LNCAP (cell line): ENCODE measurements around the gene NINJ1.

Source experiments
- TF ChIP-seq, protein P1 (sequence below): fragments of 450-650 bp; IDR thresholded peaks from 2 replicates; pipeline ENCODE4 v1.5.1; 2017; ENCODE audit warnings: mild to moderate bottlenecking

The NINJ1 gene

DNA sequence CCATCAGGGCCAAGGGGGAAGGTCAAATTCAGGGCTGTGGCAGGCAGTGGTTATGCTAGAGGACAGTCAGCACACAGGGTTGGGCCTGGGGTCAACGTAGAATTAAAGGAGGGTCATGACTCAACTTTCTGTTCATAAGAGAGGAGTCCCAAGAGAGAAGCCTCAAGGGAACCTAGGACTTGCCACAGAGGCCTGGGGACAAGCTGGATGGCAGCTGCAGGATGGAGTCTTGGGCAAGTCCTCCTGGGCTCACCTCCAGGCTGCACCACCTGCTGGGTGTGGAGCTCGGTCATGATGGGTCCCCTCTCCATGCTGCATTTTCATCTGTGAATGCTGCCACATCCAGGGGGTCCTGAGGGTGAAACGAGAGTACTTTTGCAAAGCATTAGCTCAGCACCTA lies 40.9 kb upstream of the NINJ1 start:
- TF ChIP-seq, protein P1, sequence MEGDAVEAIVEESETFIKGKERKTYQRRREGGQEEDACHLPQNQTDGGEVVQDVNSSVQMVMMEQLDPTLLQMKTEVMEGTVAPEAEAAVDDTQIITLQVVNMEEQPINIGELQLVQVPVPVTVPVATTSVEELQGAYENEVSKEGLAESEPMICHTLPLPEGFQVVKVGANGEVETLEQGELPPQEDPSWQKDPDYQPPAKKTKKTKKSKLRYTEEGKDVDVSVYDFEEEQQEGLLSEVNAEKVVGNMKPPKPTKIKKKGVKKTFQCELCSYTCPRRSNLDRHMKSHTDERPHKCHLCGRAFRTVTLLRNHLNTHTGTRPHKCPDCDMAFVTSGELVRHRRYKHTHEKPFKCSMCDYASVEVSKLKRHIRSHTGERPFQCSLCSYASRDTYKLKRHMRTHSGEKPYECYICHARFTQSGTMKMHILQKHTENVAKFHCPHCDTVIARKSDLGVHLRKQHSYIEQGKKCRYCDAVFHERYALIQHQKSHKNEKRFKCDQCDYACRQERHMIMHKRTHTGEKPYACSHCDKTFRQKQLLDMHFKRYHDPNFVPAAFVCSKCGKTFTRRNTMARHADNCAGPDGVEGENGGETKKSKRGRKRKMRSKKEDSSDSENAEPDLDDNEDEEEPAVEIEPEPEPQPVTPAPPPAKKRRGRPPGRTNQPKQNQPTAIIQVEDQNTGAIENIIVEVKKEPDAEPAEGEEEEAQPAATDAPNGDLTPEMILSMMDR = no peak

DNA sequence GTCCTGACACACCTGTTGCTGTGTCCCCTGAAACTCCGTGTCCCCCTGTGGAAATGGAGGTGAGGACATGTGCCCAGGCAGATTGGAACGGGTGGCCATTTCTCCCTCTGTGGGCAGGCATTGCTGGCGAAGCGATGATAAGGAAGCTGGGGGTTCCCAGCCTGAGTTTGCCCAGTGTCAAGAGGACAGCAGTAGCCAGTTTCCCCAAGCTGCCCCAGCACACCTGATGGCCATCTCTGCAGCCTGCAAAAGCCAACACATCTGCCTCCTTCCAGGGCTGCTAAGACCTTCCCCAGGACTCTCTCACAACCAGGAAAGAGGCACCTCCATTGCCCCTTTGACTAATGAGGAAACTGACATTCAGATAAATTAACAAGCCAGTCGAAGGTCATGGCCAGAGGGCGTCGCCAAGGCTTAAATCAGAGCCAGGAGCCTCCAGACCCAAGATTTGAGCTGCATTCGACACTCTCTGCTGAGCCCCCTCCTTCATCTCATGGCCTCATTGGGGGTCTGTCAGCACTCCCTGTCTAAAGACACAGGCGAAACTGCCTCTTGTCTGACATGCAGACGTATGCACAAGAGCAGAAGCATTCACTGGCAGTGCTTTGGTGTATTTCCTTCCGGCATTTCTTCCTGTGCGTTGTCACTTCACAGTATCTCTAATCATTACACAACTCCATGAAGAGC lies 39.5 kb upstream of the NINJ1 start:
- TF ChIP-seq, protein P1 = no peak

DNA sequence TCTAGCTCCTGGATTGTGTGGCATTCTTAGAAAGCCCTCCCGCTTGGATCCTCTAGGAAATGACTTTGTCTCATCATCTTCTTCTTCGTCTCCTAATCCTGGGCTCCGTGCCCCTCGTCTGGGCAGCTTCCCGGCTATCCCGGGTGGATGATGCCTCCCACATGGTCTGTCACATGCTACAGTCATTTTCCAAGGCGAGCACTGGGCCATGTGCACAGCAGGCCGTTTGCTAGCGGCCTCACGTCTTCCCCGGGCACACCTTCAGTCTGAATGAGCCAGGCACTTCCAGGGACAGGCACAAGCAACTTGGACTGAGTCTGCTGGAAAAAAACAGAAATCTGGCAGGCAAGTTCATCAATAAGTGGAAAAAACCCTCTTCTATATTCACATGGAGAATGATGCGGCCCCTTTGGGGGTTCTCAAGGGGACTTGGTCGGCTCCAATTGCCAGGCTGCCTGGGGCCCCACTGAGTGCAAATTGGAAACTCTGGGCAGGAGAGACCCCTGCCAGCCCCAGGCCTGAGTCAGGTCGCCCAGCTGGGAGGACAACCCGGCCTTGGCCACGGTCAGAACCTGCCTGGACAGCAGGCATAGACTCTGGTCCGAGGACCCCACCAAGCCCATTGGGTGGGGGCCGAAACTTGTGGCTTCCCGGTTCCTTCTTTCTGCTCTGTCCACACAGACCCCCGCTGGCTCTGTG lies 38.8 kb upstream of the NINJ1 start:
- TF ChIP-seq, protein P1 = no peak

DNA sequence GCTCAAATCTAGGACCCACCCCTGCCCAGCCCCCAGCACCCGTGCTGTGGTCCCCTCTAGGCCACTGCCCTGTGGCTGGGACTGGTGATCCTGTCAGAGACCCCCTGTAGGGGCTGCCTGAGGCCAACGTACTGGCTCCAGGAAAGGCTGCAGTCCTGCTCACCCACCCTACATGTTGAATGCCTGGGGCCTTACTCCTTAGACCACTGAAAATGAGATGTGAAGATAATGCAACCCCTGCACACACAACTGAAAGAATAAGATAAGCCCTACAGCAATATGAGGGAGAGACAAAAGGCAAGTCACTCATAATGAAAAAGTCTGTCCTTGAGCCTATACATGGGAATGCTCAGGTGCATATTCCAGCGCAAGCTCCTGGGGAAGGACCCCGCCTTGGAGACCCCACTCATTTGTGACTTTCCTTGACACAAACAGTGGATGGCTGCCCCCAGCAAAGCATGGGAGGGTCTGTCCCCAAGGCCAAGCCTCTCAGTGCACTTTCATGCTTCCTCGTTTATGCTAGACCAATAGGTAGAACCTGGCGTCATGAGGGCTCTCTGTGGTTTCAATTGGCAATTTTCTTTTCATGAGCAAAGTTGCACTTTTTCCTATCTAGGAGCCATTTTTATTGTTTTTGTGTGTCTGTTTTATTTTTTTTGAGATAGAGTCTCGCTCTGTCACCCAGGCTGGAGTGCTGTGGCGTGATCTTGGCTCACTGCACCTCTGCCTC lies 37.4 kb upstream of the NINJ1 start:
- TF ChIP-seq, protein P1 = no peak

DNA sequence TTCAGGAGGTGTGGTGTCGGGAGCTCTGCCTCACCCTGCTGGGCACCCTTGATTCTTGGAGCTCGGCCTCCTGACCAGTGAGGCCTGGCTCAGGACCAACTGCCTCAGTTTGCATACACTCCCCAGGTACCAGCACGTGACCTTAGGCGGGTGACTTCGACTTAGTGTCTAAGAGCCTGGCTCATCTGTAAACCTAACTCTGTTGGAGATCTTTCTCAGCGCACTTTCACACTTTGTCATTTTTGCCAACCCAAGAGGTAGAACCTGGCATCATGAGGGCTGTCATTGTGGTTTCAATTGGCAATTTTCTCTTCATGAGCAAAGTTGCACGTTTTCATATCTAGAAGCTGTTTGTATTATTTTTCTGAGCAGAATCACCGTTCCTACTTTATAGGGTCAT lies 36.5 kb upstream of the NINJ1 start:
- TF ChIP-seq, protein P1 = no peak

DNA sequence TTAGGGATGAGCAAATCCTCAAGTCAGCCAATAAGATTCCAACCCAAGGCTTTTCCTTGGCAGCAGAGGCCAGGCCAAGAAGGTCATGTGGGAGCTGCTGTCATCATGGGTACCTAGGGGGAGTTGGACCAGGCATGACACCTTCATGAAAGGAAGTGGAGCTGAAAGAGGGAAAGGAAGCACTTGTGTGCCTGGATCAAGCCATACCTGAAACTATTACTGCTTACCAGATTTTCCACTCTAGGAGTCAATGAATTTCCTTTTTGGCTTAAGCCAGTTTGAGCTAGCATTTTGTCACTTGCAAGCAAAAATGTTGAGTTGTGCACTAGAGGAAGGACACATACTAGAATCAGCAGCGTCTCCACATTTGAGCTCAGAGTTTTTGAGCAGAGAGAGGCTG lies 35.4 kb upstream of the NINJ1 start:
- TF ChIP-seq, protein P1 = no peak

DNA sequence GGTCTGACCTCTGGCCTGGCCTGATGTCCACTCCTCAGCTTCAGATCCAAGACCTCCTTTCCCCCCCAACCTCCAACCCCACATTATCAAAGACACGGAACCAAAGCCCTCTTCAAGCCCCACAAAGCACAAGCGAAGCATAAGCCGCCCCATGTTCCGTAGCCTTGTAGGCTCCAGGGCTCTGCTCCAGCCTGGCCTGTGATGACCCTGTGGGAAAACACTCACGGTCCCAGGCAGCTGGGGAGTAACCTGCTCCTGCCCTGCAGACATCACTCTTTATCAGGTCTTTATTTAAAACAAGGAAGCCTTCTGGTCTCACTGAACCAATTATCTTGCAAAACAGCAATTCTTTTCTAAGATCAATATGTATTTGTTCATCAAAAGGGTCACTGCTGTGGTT lies 34.5 kb upstream of the NINJ1 start:
- TF ChIP-seq, protein P1 = no peak
